Osteocyte (in vitro differentiated cells): ENCODE results near the gene ZDHHC9. TPM values are rescaled to one million over a fixed set of nuclear protein-coding genes. Genes with fewer than 3 reads are reported as not detected.

Experiments
- DNase-seq: peaks from one replicate; pipeline ENCODE4 v3.0.0; 2021; ENCODE audit warnings: mixed read lengths; ENCODE audit not compliant: unreplicated experiment; ENCODE audit errors: extremely low spot score
- H3K27ac Mint-ChIP-seq: one replicate; pipeline ENCODE4 v1.8.0; 2021; ENCODE audit warnings: mild to moderate bottlenecking, mixed read lengths; ENCODE audit not compliant: unreplicated experiment
- H3K27me3 Mint-ChIP-seq: one replicate; pipeline ENCODE4 v1.8.0; 2021; ENCODE audit warnings: mixed read lengths; ENCODE audit not compliant: unreplicated experiment
- H3K36me3 Mint-ChIP-seq: one replicate; pipeline ENCODE4 v1.8.0; 2021; ENCODE audit warnings: mixed read lengths; ENCODE audit not compliant: unreplicated experiment
- H3K4me1 Mint-ChIP-seq: one replicate; pipeline ENCODE4 v1.8.0; 2021; ENCODE audit warnings: mixed read lengths; ENCODE audit not compliant: unreplicated experiment
- H3K4me3 Mint-ChIP-seq: one replicate; pipeline ENCODE4 v1.8.0; 2021; ENCODE audit warnings: mild to moderate bottlenecking, moderate library complexity, mixed read lengths; ENCODE audit not compliant: unreplicated experiment
- H3K9me3 Mint-ChIP-seq: one replicate; pipeline ENCODE4 v1.8.0; 2021; ENCODE audit warnings: mixed read lengths; ENCODE audit not compliant: unreplicated experiment
- total RNA-seq: library from RNA; stranded (reverse); gene quantifications from 2 replicates; pipeline ENCODE4 v1.2.1, GENCODE V29; 2021
- TF ChIP-seq, protein P1 (sequence below): fragments of 200-600 bp; sonication (generic); IDR thresholded peaks from 2 replicates; pipeline ENCODE4 v1.5.0; 2021; ENCODE audit warnings: antibody characterized with exemption, mild to moderate bottlenecking, moderate library complexity

The ZDHHC9 gene
- total RNA-seq, 1 donor from 2014 or later, result 32.2 TPM

DNA sequence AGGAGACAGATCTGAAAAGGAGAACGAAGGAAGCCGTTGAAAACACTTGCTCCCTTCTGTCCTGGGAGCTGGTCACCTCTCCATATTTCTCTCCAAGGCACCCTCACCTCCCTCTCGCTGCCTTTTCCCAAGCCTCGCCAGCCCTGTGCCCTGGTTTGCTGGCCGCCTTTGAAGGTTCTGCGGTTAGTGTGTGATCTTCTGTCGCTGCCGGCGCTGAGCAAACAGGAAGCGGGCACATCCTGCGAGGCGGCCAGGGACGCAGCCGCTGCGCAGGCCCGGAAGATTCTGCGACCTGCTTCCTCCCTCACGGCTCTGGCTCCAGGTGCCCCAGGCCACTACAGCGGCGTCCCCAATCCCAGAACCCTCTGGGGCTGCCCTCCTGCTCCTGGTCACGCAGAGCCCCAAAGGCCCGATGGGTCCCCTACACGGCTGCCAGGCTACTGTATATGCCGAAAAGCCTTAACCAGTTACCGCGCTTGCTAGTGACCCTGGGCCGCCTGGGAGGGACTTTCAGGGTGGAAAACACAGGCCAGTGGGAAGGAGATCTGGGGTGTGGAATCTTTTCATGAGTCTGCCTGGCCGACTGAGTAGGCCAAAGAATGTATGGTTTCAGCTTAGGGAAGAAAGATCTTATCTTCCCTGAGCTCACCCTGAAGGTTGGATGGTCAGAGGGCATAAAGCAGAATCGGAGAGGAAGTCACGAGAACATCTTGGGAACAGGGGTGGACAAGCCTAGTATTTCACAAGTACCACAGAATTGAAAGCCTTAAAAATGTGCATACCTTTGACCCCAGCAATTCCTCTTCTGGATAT, 66.3 kb downstream of the ZDHHC9 start:
- no peaks in the 10 kb centered on the region for H3K36me3 Mint-ChIP-seq
- no peaks in the 10 kb centered on the region for H3K9me3 Mint-ChIP-seq
- no peak overlapping the region for H3K4me3 Mint-ChIP-seq
- no peaks in the 10 kb centered on the region for H3K4me1 Mint-ChIP-seq
- H3K27me3 Mint-ChIP-seq, result no peaks in the 10 kb centered on the region
- no peak overlapping the region for H3K27ac Mint-ChIP-seq
- TF ChIP-seq, protein P1, sequence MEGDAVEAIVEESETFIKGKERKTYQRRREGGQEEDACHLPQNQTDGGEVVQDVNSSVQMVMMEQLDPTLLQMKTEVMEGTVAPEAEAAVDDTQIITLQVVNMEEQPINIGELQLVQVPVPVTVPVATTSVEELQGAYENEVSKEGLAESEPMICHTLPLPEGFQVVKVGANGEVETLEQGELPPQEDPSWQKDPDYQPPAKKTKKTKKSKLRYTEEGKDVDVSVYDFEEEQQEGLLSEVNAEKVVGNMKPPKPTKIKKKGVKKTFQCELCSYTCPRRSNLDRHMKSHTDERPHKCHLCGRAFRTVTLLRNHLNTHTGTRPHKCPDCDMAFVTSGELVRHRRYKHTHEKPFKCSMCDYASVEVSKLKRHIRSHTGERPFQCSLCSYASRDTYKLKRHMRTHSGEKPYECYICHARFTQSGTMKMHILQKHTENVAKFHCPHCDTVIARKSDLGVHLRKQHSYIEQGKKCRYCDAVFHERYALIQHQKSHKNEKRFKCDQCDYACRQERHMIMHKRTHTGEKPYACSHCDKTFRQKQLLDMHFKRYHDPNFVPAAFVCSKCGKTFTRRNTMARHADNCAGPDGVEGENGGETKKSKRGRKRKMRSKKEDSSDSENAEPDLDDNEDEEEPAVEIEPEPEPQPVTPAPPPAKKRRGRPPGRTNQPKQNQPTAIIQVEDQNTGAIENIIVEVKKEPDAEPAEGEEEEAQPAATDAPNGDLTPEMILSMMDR, result no peak
- no peak for DNase-seq

DNA sequence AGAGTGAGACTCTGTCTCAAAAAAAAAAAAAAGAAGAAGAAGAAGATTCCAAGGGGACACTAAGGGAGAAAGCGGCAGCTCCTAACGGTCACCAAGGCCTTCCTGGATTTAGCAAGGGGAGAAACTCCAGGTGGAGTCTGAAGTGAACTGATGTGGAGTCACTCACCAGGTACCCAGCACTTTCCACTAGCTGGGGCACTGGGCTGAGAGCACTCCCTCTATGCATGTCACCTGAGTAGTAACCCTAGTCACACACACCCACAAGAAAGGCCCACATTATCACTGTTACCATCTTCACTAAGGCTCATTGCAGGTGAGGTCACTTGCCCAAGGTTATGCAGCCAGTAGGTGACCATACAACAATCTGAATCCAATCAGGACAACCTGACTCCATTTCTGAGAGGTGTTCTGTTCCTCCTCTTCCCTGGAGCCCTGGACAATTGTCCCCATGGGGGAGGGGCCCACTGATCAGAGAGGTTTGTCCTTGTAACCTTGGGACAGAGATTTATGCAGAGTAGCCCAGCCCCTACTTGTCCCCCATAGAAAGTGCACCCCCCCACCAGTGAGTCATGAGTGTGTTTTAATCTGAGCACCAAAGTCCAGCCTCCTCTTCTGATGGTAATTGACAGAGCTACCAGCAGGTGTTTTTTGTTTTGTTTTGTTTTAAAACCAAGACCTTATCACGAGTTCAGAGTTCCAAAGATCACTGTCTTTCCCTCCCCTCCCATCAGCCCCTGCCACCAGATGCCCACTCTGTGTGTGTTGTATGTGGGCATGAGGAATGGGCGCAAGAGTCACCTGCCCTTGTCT, 69.8 kb downstream of the ZDHHC9 start:
- Mint-ChIP-seq H3K36me3 (no peaks in the 10 kb centered on the region), H3K4me1 (no peaks in the 10 kb centered on the region), H3K4me3 (no peak overlapping the region), H3K9me3 (no peaks in the 10 kb centered on the region), H3K27ac (no peak overlapping the region), H3K27me3 (no peaks in the 10 kb centered on the region)
- no peak for DNase-seq
- TF ChIP-seq, protein P1, result no peak

DNA sequence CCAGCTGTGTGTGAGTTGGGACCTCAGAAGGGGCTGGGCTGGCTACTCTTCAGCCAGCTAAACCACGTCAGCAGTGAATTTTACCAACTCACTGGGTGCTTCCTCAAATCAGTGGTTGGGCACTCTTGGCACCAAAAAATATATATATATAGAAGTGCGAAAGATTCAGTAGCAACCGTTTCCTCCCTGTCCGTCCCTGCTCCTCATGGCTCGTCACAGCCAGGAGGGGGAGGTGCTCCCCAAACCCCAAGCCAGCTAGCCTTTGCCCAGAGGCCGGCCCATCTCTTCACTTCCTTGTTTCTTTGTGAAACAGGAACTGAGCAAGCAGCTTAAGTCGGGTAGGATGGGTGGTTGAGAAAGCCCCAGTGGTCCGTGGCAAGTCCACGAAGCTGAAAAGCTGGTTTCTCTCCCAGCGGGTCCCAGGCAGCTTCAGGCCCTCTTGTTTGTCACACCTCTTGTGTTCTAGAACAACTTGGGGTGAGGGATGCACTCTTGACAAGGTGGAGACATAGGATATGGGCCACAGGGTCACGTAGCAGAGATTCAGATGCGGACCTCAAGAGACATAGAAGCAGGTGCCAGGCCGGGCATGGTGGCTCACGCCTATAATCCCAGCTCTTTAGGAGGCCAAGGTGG, 70.8 kb downstream of the ZDHHC9 start:
- H3K27ac Mint-ChIP-seq, result no peak overlapping the region
- H3K4me3 Mint-ChIP-seq, result no peak overlapping the region
- TF ChIP-seq, protein P1, result no peak
- no peak for DNase-seq
- no peaks in the 10 kb centered on the region for H3K4me1 Mint-ChIP-seq
- no peaks in the 10 kb centered on the region for H3K9me3 Mint-ChIP-seq
- H3K36me3 Mint-ChIP-seq, result no peaks in the 10 kb centered on the region
- H3K27me3 Mint-ChIP-seq, result no peaks in the 10 kb centered on the region

DNA sequence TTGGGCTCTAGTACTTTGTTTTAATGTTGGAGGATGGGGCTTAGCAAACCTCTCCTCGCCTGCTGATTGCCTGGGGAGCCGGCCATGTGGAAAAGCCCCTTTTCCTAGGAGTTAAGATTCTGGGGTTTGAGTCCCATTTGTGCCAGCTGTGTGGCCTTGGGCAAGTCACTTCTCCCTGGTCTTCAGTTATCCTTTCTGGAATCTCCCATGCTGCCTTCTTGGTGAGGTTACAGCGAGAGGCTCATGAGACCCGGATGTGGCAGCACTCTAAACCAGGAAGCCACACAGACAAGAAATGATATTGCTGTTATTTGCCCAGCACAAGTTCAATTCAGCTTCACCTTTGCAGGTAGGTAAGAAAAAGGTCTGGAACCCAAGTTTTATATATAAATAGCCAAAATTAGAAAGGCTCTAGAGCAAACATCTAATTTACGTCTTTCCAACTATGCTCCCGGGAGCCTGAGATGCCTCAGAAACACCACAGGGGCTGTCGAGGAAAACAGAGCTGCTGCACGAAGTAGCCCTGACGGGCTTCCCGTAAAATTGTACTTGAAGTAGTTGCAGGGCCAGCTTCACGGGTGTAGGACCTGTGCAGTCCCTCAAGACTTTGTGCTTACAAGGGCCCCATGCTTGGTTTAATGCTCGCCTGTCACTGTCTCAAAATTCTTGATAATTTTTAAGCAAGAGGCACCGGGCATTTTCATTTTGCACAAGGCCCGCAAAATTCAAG, 72.3 kb downstream of the ZDHHC9 start:
- H3K4me1 Mint-ChIP-seq, result no peaks in the 10 kb centered on the region
- DNase-seq, result no peak
- no peaks in the 10 kb centered on the region for H3K27me3 Mint-ChIP-seq
- no peaks in the 10 kb centered on the region for H3K9me3 Mint-ChIP-seq
- H3K4me3 Mint-ChIP-seq, result no peak overlapping the region
- H3K27ac Mint-ChIP-seq, result no peak overlapping the region
- TF ChIP-seq, protein P1, result no peak
- H3K36me3 Mint-ChIP-seq, result no peaks in the 10 kb centered on the region
